Testis (tissue), 2 donors: Measurements from ENCODE around the gene RPTOR.

Source experiments
- POLR2A ChIP-seq: fragments of 450-650 bp; IDR thresholded peaks from one replicate; pipeline ENCODE4 v1.6.1; 2017; ENCODE audit warnings: antibody characterized with exemption, mild to moderate bottlenecking, moderate library complexity
- TF ChIP-seq, protein P1 (sequence below), 3 experiments: fragments of 450-650 bp in 2 of 3; fragments of 200-600 bp in 1 of 3; sonication (generic) in 1 of 3; IDR thresholded peaks; one replicate each; pipeline ENCODE4 v1.5.1; 2016 to 2019; ENCODE audit warnings: antibody characterized with exemption in 3 of 3, mild to moderate bottlenecking in 2 of 3, moderate library complexity in 1 of 3

DNA sequence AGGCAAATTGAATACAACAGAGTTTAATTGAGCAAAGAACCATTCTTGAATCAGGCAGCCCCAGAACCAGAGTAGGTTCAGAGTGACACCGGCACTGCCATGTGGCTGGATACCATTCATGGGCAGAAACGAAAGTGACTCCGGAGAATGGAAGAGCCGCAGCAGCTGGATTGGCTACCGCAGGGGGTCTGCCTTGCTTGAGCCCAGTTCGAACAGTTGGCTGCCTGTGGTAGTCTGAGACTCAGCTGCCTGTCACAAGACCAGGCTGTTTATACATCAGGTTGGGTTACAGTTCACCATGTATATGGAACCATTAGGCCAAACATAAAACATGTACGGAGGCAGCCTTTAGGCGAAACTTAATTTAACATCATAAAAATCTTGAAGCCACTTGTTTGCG, 241.8 kb downstream of the RPTOR start:
- TF ChIP-seq, protein P1, sequence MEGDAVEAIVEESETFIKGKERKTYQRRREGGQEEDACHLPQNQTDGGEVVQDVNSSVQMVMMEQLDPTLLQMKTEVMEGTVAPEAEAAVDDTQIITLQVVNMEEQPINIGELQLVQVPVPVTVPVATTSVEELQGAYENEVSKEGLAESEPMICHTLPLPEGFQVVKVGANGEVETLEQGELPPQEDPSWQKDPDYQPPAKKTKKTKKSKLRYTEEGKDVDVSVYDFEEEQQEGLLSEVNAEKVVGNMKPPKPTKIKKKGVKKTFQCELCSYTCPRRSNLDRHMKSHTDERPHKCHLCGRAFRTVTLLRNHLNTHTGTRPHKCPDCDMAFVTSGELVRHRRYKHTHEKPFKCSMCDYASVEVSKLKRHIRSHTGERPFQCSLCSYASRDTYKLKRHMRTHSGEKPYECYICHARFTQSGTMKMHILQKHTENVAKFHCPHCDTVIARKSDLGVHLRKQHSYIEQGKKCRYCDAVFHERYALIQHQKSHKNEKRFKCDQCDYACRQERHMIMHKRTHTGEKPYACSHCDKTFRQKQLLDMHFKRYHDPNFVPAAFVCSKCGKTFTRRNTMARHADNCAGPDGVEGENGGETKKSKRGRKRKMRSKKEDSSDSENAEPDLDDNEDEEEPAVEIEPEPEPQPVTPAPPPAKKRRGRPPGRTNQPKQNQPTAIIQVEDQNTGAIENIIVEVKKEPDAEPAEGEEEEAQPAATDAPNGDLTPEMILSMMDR (IDR thresholded peaks at IDR 0.05): no peak
- no peak for TF ChIP-seq POLR2A
